K562 (cell line): ENCODE results near the gene PSMD7. TPM values are rescaled to one million over a fixed set of nuclear protein-coding genes. Genes with fewer than 3 reads are reported as not detected.
A peak's percentile ranks its signal among the peaks of the same experiment; 100 is the strongest.

Experiments
- AFF4 ChIP-seq: sonication (generic); formaldehyde crosslinking; IDR thresholded peaks from 2 replicates; pipeline ENCODE4 v1.8.0; 2023; ENCODE audit warnings: mild to moderate bottlenecking, missing genetic modification reagents
- E4F1 ChIP-seq: fragments of 250-450 bp; sonication (Bioruptor Pico); IDR thresholded peaks from 2 replicates; pipeline ENCODE4 v1.5.0; 2021; ENCODE audit warnings: mild to moderate bottlenecking, borderline replicate concordance
- HDGF ChIP-seq: fragments of 450-650 bp; IDR thresholded peaks from 2 replicates; pipeline ENCODE4 v1.6.1; 2016
- JUNB ChIP-seq: fragments of 450-650 bp; formaldehyde crosslinking; conservative IDR thresholded peaks from 2 replicates; pipeline ENCODE4 v1.4.0; 2020; ENCODE audit warnings: mild to moderate bottlenecking
- JUND ChIP-seq, 2 experiments: IDR thresholded peaks; 2 replicates in 1 of 2; 3 replicates in 1 of 2; pipeline ENCODE4 v1.6.1; 2011; ENCODE audit warnings: borderline replicate concordance in 2 of 2, low read depth in 2 of 2, low read length in 2 of 2, improper control_type of control experiment in 1 of 2, missing biosample characterization in 1 of 2, missing genetic modification characterization in 1 of 2, missing genetic modification reagents in 1 of 2
- RAD51 ChIP-seq: fragments of 450-650 bp; IDR thresholded peaks from 2 replicates; pipeline ENCODE4 v1.7.1; 2016; ENCODE audit warnings: low read depth, mild to moderate bottlenecking, borderline replicate concordance
- SP2 ChIP-seq: IDR thresholded peaks from 2 replicates; pipeline ENCODE4 v1.6.1; 2011; ENCODE audit warnings: mild to moderate bottlenecking, low read depth, low read length, moderate library complexity; ENCODE audit not compliant: poor library complexity, severe bottlenecking; ENCODE audit errors: extremely low read depth
- XRCC5 ChIP-seq: fragments of 200-400 bp; formaldehyde crosslinking; IDR thresholded peaks from 2 replicates; pipeline ENCODE4 v1.6.1; 2017; ENCODE audit warnings: low read depth, mild to moderate bottlenecking, low read length
- ZBTB26 ChIP-seq: fragments of 450-650 bp; formaldehyde crosslinking; IDR thresholded peaks from 2 replicates; pipeline ENCODE4 v1.4.0; 2022; ENCODE audit warnings: missing genetic modification characterization
- ZNF146 ChIP-seq: IDR thresholded peaks from one replicate; pipeline ENCODE4 v1.6.1; 2018; ENCODE audit warnings: missing compliant biosample characterization; ENCODE audit not compliant: unreplicated experiment
- ZNF583 ChIP-seq: fragments of 250-450 bp; sonication (Bioruptor Pico); IDR thresholded peaks from 2 replicates; pipeline ENCODE4 v1.4.0; 2020
- ZNF780A ChIP-seq: fragments of 250-450 bp; sonication (Bioruptor Pico); IDR thresholded peaks from 2 replicates; pipeline ENCODE4 v1.5.0; 2021; ENCODE audit warnings: mild to moderate bottlenecking
- polyA plus RNA-seq, 8 experiments: library from polyadenylated mRNA; depleted of rRNA in 4 of 8; stranded (reverse) in 5 of 8; unstranded in 3 of 8; fragments of >200 nt; fragmentation: Nextera tagmentation in 2 of 8; fragmentation: Illumina TruSeq in 1 of 8; extraction: Ambion mirVana in 2 of 8; extraction: Trizol in 1 of 8; gene quantifications; 2 replicates each; pipeline versions ENCODE4 v1.2.1 to v1.2.3, GENCODE V29; 2011 to 2014; ENCODE audit warnings: inconsistent platforms in 1 of 8, missing spikeins in 1 of 8
- total RNA-seq, 7 experiments: library from RNA; depleted of rRNA in 6 of 7; stranded (reverse); fragments of >200 nt in 6 of 7; fragmentation: Illumina TruSeq in 2 of 7; extraction: Trizol in 2 of 7; gene quantifications; 2 replicates each; pipeline versions ENCODE4 v1.2.1 to v1.2.3, GENCODE V29; 2011 to 2021; ENCODE audit warnings: low replicate concordance in 1 of 7

PSMD7 gene
- total and polyA plus RNA-seq, 9 of the 15 experiments (the other 6 are each of a cell fraction or from before 2014, with no cell fraction given): 100 to 226 (median 156) TPM

- TF ChIP-seq AFF4 (CRISPR knock-in tag) (peak; percentile 84), RAD51 (no peak), JUNB (CRISPR knock-in tag) (no peak), ZNF146 (CRISPR knock-in tag) (no peak), ZBTB26 (CRISPR knock-in tag) (0 out of 2 replicates have a peak, but pooled peaks have one; percentile 73), ZNF583 (CRISPR knock-in tag) (0 out of 2 replicates have a peak, but pooled peaks have one; percentile 45), SP2 (peak; percentile 1), XRCC5 (peak; percentile 53; the same call in 1 of the 2 replicates), HDGF (no peak), ZNF780A (CRISPR knock-in tag) (no peak), E4F1 (no peak), JUND (IDR thresholded peaks at IDR 0.05; ENCODE audit: borderline replicate concordance, low read depth, low read length) (peak; percentile 48), JUND (tag; IDR thresholded peaks at IDR 0.05; ENCODE audit: borderline replicate concordance, low read depth, low read length) (peak; percentile 64; the same call in 1 of the 3 replicates)
These were observed at the start of gene PSMD7 (continued) for GRCh38 chr16:74296432-74297144.
